PC-3 (cell line): ENCODE data around the gene ENHO. TPM values are rescaled to one million over a fixed set of nuclear protein-coding genes. Genes with fewer than 3 reads are reported as not detected.

Experiments
- ATAC-seq: fragments of 200-7000 bp; cut with Tn5 transposase; 2 replicates; pipeline ENCODE4 v1.9.1; 2020; ENCODE audit warnings: mild to moderate bottlenecking, moderate library complexity
- BruUV-seq: library from RNA; stranded (reverse); fragments of 400-500 nt; replicated peaks from 2 replicates; lab custom pipeline; 2021; lab: Mats Ljungman, UMichigan
- CTCF ChIA-PET: fragments of 300-600 bp; sonication (Branson Sonifier 250); formaldehyde crosslinking; loops from one replicate; lab custom pipeline; 2022; ENCODE audit warnings: antibody characterized with exemption; lab: Charles Lee
- POLR2A ChIA-PET: fragments of 300-600 bp; sonication (Branson Sonifier 250); formaldehyde crosslinking; loops from one replicate; lab custom pipeline; 2022; ENCODE audit warnings: antibody characterized with exemption; ENCODE audit not compliant: unreplicated experiment; lab: Charles Lee
- DNase-seq: peaks from one replicate; pipeline ENCODE4 v3.0.0-alpha.2; 2015
- H2AFZ ChIP-seq: fragments of 300-600 bp; sonication (generic); 2 replicates; pipeline ENCODE4 v1.6.0; 2016; ENCODE audit warnings: antibody characterized with exemption, low read length
- H3F3A ChIP-seq: fragments of 300-600 bp; sonication (generic); one replicate; pipeline ENCODE4 v1.6.0; 2017; ENCODE audit warnings: antibody characterized with exemption, low read length, control low read depth, mild to moderate bottlenecking; ENCODE audit not compliant: unreplicated experiment
- H3K27ac ChIP-seq: fragments of 300-600 bp; sonication (generic); 2 replicates; pipeline ENCODE4 v1.5.1; 2016; ENCODE audit warnings: mild to moderate bottlenecking, low read length
- H3K27me3 ChIP-seq: fragments of 300-600 bp; sonication (generic); 2 replicates; pipeline ENCODE4 v1.6.1; 2016; ENCODE audit warnings: low read length, mixed read lengths
- H3K36me3 ChIP-seq: fragments of 300-600 bp; sonication (generic); 2 replicates; pipeline ENCODE4 v1.6.1; 2016; ENCODE audit warnings: low read depth, mixed run types, low read length, mixed read lengths
- H3K4me1 ChIP-seq: fragments of 300-600 bp; sonication (generic); 2 replicates; pipeline ENCODE4 v1.5.1; 2016; ENCODE audit warnings: low read length; ENCODE audit not compliant: insufficient read depth
- H3K4me2 ChIP-seq: fragments of 300-600 bp; sonication (generic); 2 replicates; pipeline ENCODE4 v1.6.0; 2016; ENCODE audit warnings: low read length
- H3K4me3 ChIP-seq: fragments of 300-600 bp; sonication (generic); 2 replicates; pipeline ENCODE4 v1.5.1; 2016; ENCODE audit warnings: mild to moderate bottlenecking, low read length, mixed read lengths
- H3K79me2 ChIP-seq: fragments of 300-600 bp; sonication (generic); 2 replicates; pipeline ENCODE4 v1.6.1; 2017; ENCODE audit warnings: low read length, mixed read lengths
- H3K9ac ChIP-seq: fragments of 300-600 bp; sonication (generic); 2 replicates; pipeline ENCODE4 v1.6.0; 2016; ENCODE audit warnings: mild to moderate bottlenecking, low read length
- H3K9me2 ChIP-seq: fragments of 300-600 bp; sonication (generic); replicated peaks from 2 replicates; pipeline ENCODE4 v1.6.1; 2016; ENCODE audit warnings: mixed run types, low read length, mixed read lengths
- H3K9me3 ChIP-seq: fragments of 300-600 bp; sonication (generic); 2 replicates; pipeline ENCODE4 v1.6.1; 2016; ENCODE audit warnings: low read length, mixed read lengths
- H4K20me1 ChIP-seq: fragments of 300-600 bp; sonication (generic); 2 replicates; pipeline ENCODE4 v1.6.1; 2016; ENCODE audit warnings: low read length, mixed read lengths
- CTCF ChIP-seq: fragments of 300-600 bp; sonication (generic); conservative IDR thresholded peaks from 2 replicates; pipeline ENCODE4 v1.5.1; 2017; ENCODE audit warnings: antibody characterized with exemption, low read depth, mild to moderate bottlenecking, low read length
- EZH2 ChIP-seq: fragments of 300-600 bp; sonication (generic); IDR thresholded peaks from one replicate; pipeline ENCODE4 v1.6.1; 2017; ENCODE audit warnings: antibody characterized with exemption, mild to moderate bottlenecking, low read length; ENCODE audit not compliant: unreplicated experiment
- EZH2phosphoT487 ChIP-seq: fragments of 300-600 bp; sonication (generic); IDR thresholded peaks from 2 replicates; pipeline ENCODE4 v1.6.1; 2018; ENCODE audit warnings: mild to moderate bottlenecking, antibody characterized with exemption, low read length, borderline replicate concordance
- intact Hi-C: fragments of 100-400 bp; cut with micrococcal nuclease; formaldehyde crosslinking; loops from 2 replicates; pipeline ENCODE4 v1.9.0; 2023
- total RNA-seq: library from RNA; depleted of rRNA; stranded (reverse); fragments of >200 nt; gene quantifications from 2 replicates; pipeline ENCODE4 v1.2.3, GENCODE V29; 2014

Gene ENHO
- total RNA-seq, 1 experiment from 2014 or later = 1.3 TPM

- Histone ChIP-seq H3K27ac (no peak overlapping the region), H3K79me2 (no peaks in the 10 kb centered on the region), H3K4me2 (no peak overlapping the region), H3K36me3 (no peaks in the 10 kb centered on the region), H3K27me3 (no peaks in the 10 kb centered on the region), H3F3A (no peaks in the 10 kb centered on the region), H3K4me1 (no peaks in the 10 kb centered on the region), H3K9me3 (no peaks in the 10 kb centered on the region), H4K20me1 (no peaks in the 10 kb centered on the region), H2AFZ (no peak overlapping the region), H3K9me2 (no peaks in the 10 kb centered on the region), H3K4me3 (no peak overlapping the region), H3K9ac (no peak overlapping the region)
- no TSS peak for BruUV-seq
- ChIA-PET CTCF (no interaction called here), POLR2A (interaction anchor here (0.7 kb wide), 1 partner anchor 1179 kb away, joined by 5 read pairs; no protein-coding TSS in a partner anchor)
- no peak for DNase-seq
- ATAC-seq = no peak
- intact Hi-C loops = no loop called here
- TF ChIP-seq CTCF = no peak
- TF ChIP-seq EZH2phosphoT487 = no peak
- no peak for TF ChIP-seq EZH2
These were observed 10.4 kb downstream of the ENHO start for GRCh38 chr9:34512131-34513078.

- no TSS peak for BruUV-seq
- H3K9me3 ChIP-seq = no peaks in the 10 kb centered on the region
- no peak overlapping the region for H3K4me2 ChIP-seq
- no peak overlapping the region for H3K4me3 ChIP-seq
- H2AFZ ChIP-seq = no peak overlapping the region
- no peaks in the 10 kb centered on the region for H3K9me2 ChIP-seq
- POLR2A ChIA-PET = no interaction called here
- no peaks in the 10 kb centered on the region for H4K20me1 ChIP-seq
- H3K27me3 ChIP-seq = no peaks in the 10 kb centered on the region
- H3K79me2 ChIP-seq = no peaks in the 10 kb centered on the region
- H3K4me1 ChIP-seq = no peaks in the 10 kb centered on the region
- no peak overlapping the region for H3K27ac ChIP-seq
- no peak for TF ChIP-seq EZH2phosphoT487
- no peak for TF ChIP-seq EZH2
- TF ChIP-seq CTCF = no peak
- ATAC-seq (no peak), DNase-seq (no peak)
- no peaks in the 10 kb centered on the region for H3F3A ChIP-seq
- no peak overlapping the region for H3K9ac ChIP-seq
- intact Hi-C loops = no loop called here
- CTCF ChIA-PET = no interaction called here
- no peaks in the 10 kb centered on the region for H3K36me3 ChIP-seq
These were observed 12.0 kb downstream of the ENHO start for GRCh38 chr9:34510497-34511468.
